Brain microvascular endothelial cell (primary cell): Measurements from ENCODE around the gene CRHR1.

Source experiments
- DNase-seq: peaks from one replicate; pipeline ENCODE4 v3.0.0-alpha.2; 2020
- H3K27ac ChIP-seq: fragments of 250-450 bp; sonication (Bioruptor Pico); 2 replicates; pipeline ENCODE4 v1.5.1; 2020; ENCODE audit warnings: mild to moderate bottlenecking, moderate library complexity
- H3K27me3 ChIP-seq: fragments of 250-450 bp; sonication (Bioruptor Pico); replicated peaks from 2 replicates; pipeline ENCODE4 v1.5.1; 2020; ENCODE audit warnings: mild to moderate bottlenecking
- H3K36me3 ChIP-seq: fragments of 250-450 bp; sonication (Bioruptor Pico); replicated peaks from 2 replicates; pipeline ENCODE4 v1.5.1; 2020; ENCODE audit warnings: mild to moderate bottlenecking
- H3K4me3 ChIP-seq: 2 replicates; pipeline ENCODE4 v1.5.1; 2011; ENCODE audit warnings: low read depth, mild to moderate bottlenecking, control low read depth, low read length, moderate library complexity
- CTCF ChIP-seq: IDR thresholded peaks from 2 replicates; pipeline ENCODE4 v1.5.1; 2011; ENCODE audit warnings: low read depth, mild to moderate bottlenecking, moderate library complexity, low read length, control low read depth, inconsistent platforms; ENCODE audit errors: missing control alignments
- in situ Hi-C: cut with HindIII; loops from 2 replicates; pipeline ENCODE4 v1.10.0; 2017; ENCODE audit warnings: low sequenced_read_pairs, low pct_ligation_motif_present

CRHR1 gene

GRCh38 chr17:45764479-45764878 is 19.6 kb upstream of the CRHR1 start:
- in situ Hi-C loops, result no loop called here
- DNase-seq, result no peak
- Histone ChIP-seq H3K36me3 (no peaks in the 10 kb centered on the region), H3K27me3 (peaks cover 1% of the 10 kb centered on the region), H3K4me3 (no peak overlapping the region), H3K27ac (no peak overlapping the region)
- TF ChIP-seq CTCF, result no peak

- Histone ChIP-seq H3K27ac (no peak overlapping the region), H3K36me3 (no peaks in the 10 kb centered on the region), H3K27me3 (peaks cover 6% of the 10 kb centered on the region), H3K4me3 (no peak overlapping the region)
- in situ Hi-C loops, result no loop called here
- DNase-seq, result no peak
- TF ChIP-seq CTCF, result peak; percentile 32
Measured at GRCh38 chr17:45768000-45768399, 16.1 kb upstream of the CRHR1 start.

- Histone ChIP-seq H3K27me3 (peaks cover 6% of the 10 kb centered on the region), H3K27ac (no peak overlapping the region), H3K4me3 (no peak overlapping the region), H3K36me3 (no peaks in the 10 kb centered on the region)
- TF ChIP-seq CTCF, result no peak
- in situ Hi-C loops, result no loop called here
- no peak for DNase-seq
Measured at GRCh38 chr17:45770632-45771270, 13.4 kb upstream of the CRHR1 start.

- no peak overlapping the region for H3K4me3 ChIP-seq
- no peak overlapping the region for H3K27ac ChIP-seq
- in situ Hi-C loops, result no loop called here
- no peaks in the 10 kb centered on the region for H3K36me3 ChIP-seq
- no peak for TF ChIP-seq CTCF
- H3K27me3 ChIP-seq, result peaks cover 6% of the 10 kb centered on the region
- DNase-seq, result no peak
Measured at GRCh38 chr17:45771271-45771959, 12.7 kb upstream of the CRHR1 start.

GRCh38 chr17:45775148-45775547 is 9.0 kb upstream of the CRHR1 start:
- H3K36me3 ChIP-seq, result no peaks in the 10 kb centered on the region
- H3K27ac ChIP-seq, result no peak overlapping the region
- no peak overlapping the region for H3K4me3 ChIP-seq
- H3K27me3 ChIP-seq, result peaks cover 5% of the 10 kb centered on the region
- TF ChIP-seq CTCF, result no peak
- in situ Hi-C loops, result no loop called here
- DNase-seq, result no peak
